KOPT-K1 (cell line): ENCODE data around the gene TMEM196.

ENCODE experiments used
- H3K27ac ChIP-seq: fragments of 200-600 bp; sonication (generic); 2 replicates; pipeline ENCODE4 v1.5.1; 2016; ENCODE audit warnings: antibody characterized with exemption, mild to moderate bottlenecking, low read depth, low read length; ENCODE audit not compliant: poor library complexity, severe bottlenecking
- H3K36me3 ChIP-seq: fragments of 200-600 bp; sonication (generic); 2 replicates; pipeline ENCODE4 v1.5.1; 2017; ENCODE audit warnings: antibody characterized with exemption, mild to moderate bottlenecking, low read length, moderate library complexity; ENCODE audit not compliant: insufficient read depth
- H3K9me3 ChIP-seq: fragments of 200-600 bp; sonication (generic); 2 replicates; pipeline ENCODE4 v1.5.1; 2017; ENCODE audit warnings: antibody characterized with exemption, low read length, mild to moderate bottlenecking; ENCODE audit not compliant: insufficient read depth, poor library complexity, severe bottlenecking

Gene TMEM196

GRCh38 chr7:19744075-19744474, 29.3 kb downstream of the TMEM196 start:
- Histone ChIP-seq H3K27ac (no peak overlapping the region), H3K36me3 (no peaks in the 10 kb centered on the region), H3K9me3 (no peaks in the 10 kb centered on the region)

DNA sequence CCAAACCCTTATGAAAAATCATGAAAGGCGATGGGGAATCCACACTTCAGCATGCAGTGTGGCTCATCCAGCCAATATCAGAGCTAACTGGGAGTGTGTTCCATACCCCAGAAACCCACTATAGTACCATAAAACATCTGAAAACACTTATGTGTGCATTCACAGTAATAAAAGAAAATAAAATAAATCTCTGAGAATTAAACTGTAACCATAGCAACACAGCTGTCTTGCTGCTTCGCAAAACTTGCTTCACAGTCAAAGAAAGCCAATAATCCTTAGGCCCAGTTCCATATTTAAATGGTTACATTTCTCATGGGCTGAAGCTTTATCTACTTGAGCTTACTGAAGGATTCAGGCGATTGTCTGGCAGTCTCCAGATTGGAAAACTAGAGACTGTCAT, 44.7 kb downstream of the TMEM196 start:
- Histone ChIP-seq H3K27ac (no peak overlapping the region), H3K9me3 (no peaks in the 10 kb centered on the region)

DNA sequence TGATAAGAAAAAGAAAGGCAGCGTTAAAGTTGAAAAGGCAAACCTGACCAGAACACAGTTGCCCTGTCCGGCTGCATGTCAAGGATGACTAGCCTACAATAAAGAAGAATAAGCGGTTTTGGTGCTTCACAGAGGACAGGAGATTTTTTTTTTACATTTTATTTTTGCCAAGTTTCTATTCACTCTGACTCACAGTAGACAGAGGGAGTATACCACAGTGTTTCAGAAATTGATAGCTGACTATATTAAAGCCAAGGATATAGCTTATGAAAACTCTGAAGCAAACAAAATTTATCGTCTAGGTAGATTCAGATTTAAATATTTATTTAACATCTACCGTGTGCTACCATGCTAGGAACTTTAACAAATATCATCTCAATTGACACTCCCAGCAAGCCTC, 47.6 kb downstream of the TMEM196 start:
- H3K36me3 ChIP-seq, result no peaks in the 10 kb centered on the region
- H3K9me3 ChIP-seq, result no peaks in the 10 kb centered on the region
- H3K27ac ChIP-seq, result no peak overlapping the region

More for the DNA sequence above, 44.7 kb downstream of the TMEM196 start:
- H3K36me3 ChIP-seq, result no peaks in the 10 kb centered on the region

DNA sequence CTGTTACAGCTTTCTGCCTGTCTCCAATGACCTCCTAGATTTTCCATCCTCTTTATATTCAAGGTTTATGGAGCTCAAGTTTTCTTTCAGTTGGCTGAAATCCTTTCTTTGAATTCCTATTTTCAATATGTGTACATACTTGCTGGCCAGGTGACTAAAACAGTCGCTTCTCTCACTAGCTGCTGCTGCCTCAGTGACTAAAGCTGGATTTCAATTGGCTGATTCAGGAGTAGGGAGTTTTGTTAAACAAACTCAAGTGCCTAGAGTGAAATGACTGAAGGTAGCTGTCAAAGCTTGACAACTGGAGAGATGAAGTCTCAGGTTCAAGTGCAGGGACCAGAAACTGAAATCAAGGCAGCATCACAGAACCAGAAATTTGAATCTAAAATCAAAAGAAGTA, 57.9 kb downstream of the TMEM196 start:
- H3K36me3 ChIP-seq, result no peaks in the 10 kb centered on the region
- no peaks in the 10 kb centered on the region for H3K9me3 ChIP-seq
- H3K27ac ChIP-seq, result no peak overlapping the region

- Histone ChIP-seq H3K9me3 (no peaks in the 10 kb centered on the region), H3K36me3 (no peaks in the 10 kb centered on the region), H3K27ac (no peak overlapping the region)
Observed at GRCh38 chr7:19713676-19714075, 59.7 kb downstream of the TMEM196 start.

DNA sequence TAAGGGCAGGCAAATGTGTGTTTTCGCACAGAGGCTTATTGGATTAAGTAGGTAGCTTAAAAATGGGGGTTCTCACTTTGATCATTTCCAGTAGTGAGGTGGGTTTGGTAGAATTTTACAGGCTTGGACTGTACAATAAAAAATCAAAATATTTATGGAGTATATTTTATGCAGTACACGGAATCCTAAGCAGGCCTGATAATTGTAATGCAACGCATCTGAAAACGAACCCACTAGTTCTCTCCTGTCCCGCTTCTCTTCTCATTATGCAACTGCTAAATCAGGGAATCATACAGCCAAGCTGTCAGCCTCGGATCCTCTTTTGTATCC, 64.2 kb downstream of the TMEM196 start:
- H3K36me3 ChIP-seq, result peaks cover under 1% of the 10 kb centered on the region
- peak overlapping the region; percentile 72 for H3K27ac ChIP-seq
- no peaks in the 10 kb centered on the region for H3K9me3 ChIP-seq

DNA sequence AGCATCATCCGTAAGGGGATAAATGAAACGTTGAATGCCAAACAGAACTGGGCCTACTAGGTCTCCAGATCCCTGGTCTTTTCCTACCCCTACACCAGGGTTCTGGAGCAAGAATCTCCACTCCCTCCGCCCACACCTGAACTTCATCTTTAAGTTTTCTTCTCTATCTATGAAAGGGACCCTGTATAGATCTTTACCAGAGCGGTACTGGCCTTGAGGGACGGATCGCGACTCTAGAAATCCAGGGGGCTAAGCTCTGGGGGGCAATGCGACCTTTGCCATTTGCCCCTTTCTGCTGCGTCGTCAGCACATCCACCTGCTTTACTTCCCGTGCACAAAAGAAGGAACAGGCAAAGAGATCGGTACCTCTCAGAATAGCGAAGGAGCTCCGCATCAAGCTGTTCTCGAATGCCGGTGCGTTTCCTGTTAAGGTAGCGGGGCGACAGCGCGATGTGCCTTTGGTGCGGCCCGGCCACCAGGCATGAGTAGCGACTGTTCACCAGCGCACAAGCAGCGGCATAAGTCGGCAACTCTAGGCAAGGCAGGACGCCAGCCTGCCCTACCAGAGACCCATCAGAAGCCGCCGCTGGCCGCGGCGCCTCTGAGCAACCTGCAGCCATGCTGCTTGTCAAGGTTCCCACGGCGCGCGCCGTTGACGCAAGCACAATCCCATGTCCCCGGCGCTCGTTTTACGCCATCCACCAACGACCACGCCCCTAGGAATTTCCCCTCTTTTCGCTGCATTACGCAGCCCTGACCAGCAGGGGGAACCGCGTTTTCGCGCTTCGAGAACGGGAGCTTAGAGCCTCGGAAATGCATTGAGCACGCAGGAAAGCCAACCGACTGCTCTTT, 64.8 kb downstream of the TMEM196 start, which contains the start of gene POLR1F:
Gene POLR1F (minus strand): TSS at position 641 of the 852 bp plus-strand sequence. CDS start 21 bp downstream, at position 620.
- Histone ChIP-seq H3K9me3 (no peaks in the 10 kb centered on the region), H3K36me3 (peaks cover 6% of the 10 kb centered on the region), H3K27ac (peak within 1 kb of the TSS; percentile 72)

DNA sequence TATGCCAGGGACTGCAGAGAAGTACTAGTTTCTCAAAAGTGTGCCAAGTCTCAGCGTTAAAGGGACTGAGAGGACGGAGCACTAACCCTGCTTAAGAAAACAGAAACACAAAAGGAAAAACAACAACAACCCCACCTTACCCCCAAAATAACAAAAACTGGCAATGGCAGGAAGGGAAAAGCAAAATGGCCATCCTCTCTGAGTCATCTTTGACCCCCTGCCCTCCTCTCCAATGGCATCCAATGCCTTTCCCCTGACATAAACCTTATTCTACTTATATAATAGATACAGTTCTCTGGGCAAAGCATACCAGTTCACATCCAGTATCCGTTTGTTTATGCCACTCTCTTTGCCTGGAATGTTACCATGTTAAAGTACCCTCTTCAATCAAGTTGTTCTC, 66.2 kb downstream of the TMEM196 start:
- peaks cover 8% of the 10 kb centered on the region for H3K9me3 ChIP-seq
- no peak overlapping the region for H3K27ac ChIP-seq
- H3K36me3 ChIP-seq, result peaks cover 20% of the 10 kb centered on the region

DNA sequence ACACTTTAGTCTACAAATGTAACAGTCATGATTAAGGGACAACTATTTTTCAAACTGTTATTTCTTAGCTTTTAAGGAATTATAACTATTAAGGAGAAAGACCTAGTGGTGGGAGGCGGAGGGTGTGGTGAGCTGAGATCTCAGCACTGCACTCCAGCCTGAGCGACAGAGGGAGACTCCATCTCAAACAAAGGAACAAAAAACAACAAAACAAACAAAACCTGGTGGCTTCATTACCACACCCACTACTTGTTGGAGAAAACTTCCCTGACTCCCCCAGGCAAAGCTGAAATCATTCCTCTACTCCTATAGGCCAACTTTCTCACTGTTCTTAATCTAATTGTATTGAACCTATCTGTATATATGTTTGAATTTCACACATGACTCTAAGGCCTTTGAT, 67.8 kb downstream of the TMEM196 start:
- H3K27ac ChIP-seq, result no peak overlapping the region
- peaks cover 8% of the 10 kb centered on the region for H3K9me3 ChIP-seq

DNA sequence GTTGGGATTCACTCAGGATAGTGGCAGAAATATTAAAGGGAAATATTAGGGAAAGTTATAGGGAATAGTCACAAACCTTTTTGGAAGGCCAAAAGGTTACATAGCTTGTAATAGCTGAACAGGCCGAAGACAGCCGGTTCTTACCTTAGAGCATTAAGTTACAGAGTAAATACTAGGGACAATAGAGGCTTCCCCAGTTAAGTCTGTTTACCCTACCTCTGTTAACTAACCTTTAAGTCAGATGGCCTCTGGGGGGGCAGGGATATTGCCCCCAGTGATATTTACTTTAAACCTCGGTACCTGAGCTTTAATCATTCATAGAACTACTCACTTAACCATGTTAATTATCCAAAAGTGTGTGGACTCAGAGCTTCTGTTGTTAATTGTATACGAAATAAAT, 71.9 kb downstream of the TMEM196 start:
- peaks cover 63% of the 10 kb centered on the region for H3K36me3 ChIP-seq
- no peak overlapping the region for H3K27ac ChIP-seq
- H3K9me3 ChIP-seq, result peaks cover 8% of the 10 kb centered on the region

More for the DNA sequence above, 67.8 kb downstream of the TMEM196 start:
- H3K36me3 ChIP-seq, result peaks cover 34% of the 10 kb centered on the region

GRCh38 chr7:19700936-19701335, 72.5 kb downstream of the TMEM196 start:
- Histone ChIP-seq H3K36me3 (peaks cover 67% of the 10 kb centered on the region), H3K27ac (no peak overlapping the region)

DNA sequence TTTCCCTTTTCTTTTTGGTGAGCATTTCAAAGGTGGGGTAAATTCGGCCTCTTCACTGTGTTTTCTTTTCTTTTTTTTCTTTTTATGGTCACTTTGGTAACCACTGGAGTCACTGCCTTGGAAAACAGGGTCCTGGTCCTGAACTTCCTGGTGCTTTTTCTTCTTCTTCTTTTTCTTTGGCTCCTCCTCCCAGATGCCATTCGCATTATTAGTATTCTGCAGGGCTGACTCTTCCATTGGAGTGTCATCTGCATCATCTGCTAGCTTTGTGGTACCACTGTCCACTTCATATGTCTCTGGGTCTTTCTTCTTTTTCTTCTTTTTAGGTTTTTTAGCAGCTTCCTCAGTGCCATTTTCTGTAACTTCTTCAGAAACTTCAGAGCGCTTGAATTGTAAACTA, 75.1 kb downstream of the TMEM196 start:
- H3K9me3 ChIP-seq, result peaks cover 8% of the 10 kb centered on the region
- peaks cover 62% of the 10 kb centered on the region for H3K36me3 ChIP-seq
- H3K27ac ChIP-seq, result no peak overlapping the region

More at GRCh38 chr7:19700936-19701335, 72.5 kb downstream of the TMEM196 start:
- peaks cover 8% of the 10 kb centered on the region for H3K9me3 ChIP-seq

DNA sequence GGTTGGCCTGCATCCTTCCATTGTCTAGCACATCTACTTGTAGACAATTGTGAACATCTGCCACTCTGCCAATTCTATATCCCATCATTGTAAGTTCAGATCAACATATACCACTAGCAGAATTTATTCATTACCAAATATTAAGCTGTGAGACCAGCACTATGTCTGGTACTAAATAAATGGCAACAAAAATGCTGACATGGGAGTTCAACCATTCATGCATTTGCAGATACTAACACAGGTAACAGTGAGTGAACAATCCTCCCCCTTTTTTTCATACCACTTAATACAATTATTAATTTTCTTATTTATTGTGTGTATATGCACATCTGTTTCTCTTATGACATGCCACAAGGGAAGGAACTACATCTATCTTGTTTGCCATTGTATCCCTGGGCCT, 76.5 kb downstream of the TMEM196 start:
- Histone ChIP-seq H3K36me3 (peaks cover 48% of the 10 kb centered on the region), H3K27ac (no peak overlapping the region)

GRCh38 chr7:19692111-19692828, 81.1 kb downstream of the TMEM196 start:
- Histone ChIP-seq H3K36me3 (peaks cover 9% of the 10 kb centered on the region), H3K27ac (no peak overlapping the region), H3K9me3 (no peaks in the 10 kb centered on the region)

More for the DNA sequence above, 76.5 kb downstream of the TMEM196 start:
- no peaks in the 10 kb centered on the region for H3K9me3 ChIP-seq

DNA sequence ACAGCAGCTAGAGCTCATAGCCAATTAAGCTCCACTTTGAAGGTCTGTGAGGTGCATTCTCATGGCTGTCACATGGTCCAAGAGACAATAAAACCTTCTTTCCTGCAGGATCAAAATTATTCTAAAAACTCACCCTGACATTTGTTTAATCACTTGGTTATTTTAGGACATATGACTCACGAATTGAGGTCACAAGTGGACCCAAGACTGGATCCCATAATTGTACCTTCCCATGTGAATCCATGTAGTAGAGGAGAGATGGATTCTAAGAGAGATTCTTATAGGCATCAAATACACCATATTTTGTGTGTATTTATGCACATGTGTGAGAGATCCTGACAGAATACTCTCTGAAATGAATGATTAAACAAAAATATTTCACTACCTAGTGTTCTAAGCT, 82.7 kb downstream of the TMEM196 start:
- H3K9me3 ChIP-seq, result no peaks in the 10 kb centered on the region
- no peak overlapping the region for H3K27ac ChIP-seq
- peaks cover 2% of the 10 kb centered on the region; the same call in 1 of the 2 replicates for H3K36me3 ChIP-seq
